ENCODE data around the gene MATK. TPM values are rescaled to one million over a fixed set of nuclear protein-coding genes. Genes with fewer than 3 reads are reported as not detected.

The MATK gene
- total RNA-seq, 1 donor from 2014 or later, result not detected

DNA sequence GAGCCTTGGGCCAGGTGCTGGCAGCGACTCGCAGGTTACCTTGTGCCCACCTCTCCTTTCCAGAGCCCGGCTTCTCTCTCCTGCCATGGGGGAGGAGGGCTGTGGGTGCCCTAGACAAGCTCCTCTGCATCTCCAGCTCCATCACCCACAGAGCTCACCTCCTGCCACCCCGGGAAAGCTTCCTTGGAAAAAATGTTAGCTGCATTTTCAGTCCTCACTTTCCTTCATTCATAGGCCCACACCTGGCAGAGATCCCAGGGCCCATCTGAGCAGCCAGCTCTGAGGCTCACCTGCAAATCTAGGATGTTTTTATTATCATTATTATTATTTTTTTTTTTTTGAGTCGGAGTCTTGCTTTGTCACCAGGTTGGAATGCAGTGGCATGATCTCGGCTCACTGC is 45.8 kb upstream of the MATK start:
- Mint-ChIP-seq H3K27me3 (ENCODE audit: low read depth, unreplicated experiment) (peaks cover 27% of the 10 kb centered on the region), H3K9me3 (ENCODE audit: unreplicated experiment) (peaks cover 2% of the 10 kb centered on the region), H3K27ac (ENCODE audit: unreplicated experiment) (no peak overlapping the region), H3K4me3 (ENCODE audit: unreplicated experiment) (no peak overlapping the region), H3K36me3 (ENCODE audit: low read depth, unreplicated experiment) (peaks cover 2% of the 10 kb centered on the region), H3K4me1 (ENCODE audit: low read depth, unreplicated experiment) (no peaks in the 10 kb centered on the region)
- TF ChIP-seq, protein P1, sequence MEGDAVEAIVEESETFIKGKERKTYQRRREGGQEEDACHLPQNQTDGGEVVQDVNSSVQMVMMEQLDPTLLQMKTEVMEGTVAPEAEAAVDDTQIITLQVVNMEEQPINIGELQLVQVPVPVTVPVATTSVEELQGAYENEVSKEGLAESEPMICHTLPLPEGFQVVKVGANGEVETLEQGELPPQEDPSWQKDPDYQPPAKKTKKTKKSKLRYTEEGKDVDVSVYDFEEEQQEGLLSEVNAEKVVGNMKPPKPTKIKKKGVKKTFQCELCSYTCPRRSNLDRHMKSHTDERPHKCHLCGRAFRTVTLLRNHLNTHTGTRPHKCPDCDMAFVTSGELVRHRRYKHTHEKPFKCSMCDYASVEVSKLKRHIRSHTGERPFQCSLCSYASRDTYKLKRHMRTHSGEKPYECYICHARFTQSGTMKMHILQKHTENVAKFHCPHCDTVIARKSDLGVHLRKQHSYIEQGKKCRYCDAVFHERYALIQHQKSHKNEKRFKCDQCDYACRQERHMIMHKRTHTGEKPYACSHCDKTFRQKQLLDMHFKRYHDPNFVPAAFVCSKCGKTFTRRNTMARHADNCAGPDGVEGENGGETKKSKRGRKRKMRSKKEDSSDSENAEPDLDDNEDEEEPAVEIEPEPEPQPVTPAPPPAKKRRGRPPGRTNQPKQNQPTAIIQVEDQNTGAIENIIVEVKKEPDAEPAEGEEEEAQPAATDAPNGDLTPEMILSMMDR (IDR thresholded peaks at IDR 0.05; ENCODE audit: insufficient read depth, low read depth, low read length), result no peak
- no peak for TF ChIP-seq EZH2 (IDR thresholded peaks at IDR 0.05; ENCODE audit: insufficient read depth, low read length)
- no peak overlapping the region for H2AFZ ChIP-seq (ENCODE audit: low read depth, low read length)
- H3K9me3 ChIP-seq (ENCODE audit: insufficient read depth, low read depth, low read length), result no peaks in the 10 kb centered on the region
- H3K4me2 ChIP-seq (ENCODE audit: low read length), result no peak overlapping the region
- no peak overlapping the region for H3K4me3 ChIP-seq (ENCODE audit: insufficient read depth, low read depth, low read length)
- peaks cover 4% of the 10 kb centered on the region for H3K27me3 ChIP-seq (ENCODE audit: insufficient read depth, low read length)
- no peaks in the 10 kb centered on the region for H3K79me2 ChIP-seq (ENCODE audit: insufficient read depth, low read length)
- FAIRE-seq, result no peak
- no peak for DNase-seq (ENCODE audit: low read depth)
- H3K27ac ChIP-seq (ENCODE audit: low read depth, low read length), result no peak overlapping the region
- H3K9ac ChIP-seq (ENCODE audit: low read length), result no peak overlapping the region
- no peaks in the 10 kb centered on the region for H3K36me3 ChIP-seq (ENCODE audit: insufficient read depth, low read length)
- no peaks in the 10 kb centered on the region for H3K4me1 ChIP-seq (ENCODE audit: insufficient read depth, low read length)
- no peaks in the 10 kb centered on the region for H4K20me1 ChIP-seq (ENCODE audit: insufficient read depth, low read length)

DNA sequence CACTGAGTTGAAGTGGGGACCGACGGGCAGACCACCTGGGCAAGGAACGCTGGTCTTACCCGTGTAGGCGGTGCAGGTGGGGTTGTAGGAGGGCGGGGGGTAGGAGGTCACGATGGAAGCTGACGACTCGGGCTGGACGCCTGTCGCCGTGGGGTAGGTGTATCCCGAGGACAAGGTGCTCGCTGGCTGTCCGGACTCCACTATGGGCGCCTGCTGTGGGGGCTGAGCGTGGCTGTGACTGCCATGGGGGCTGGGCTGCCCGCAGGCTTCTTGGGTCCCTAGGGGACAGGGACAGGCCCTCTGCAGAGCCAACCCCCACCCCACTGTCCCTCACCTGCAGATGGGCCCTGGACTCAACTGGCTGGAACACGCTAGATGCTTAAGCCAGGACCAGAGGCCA is 45.4 kb upstream of the MATK start:
- H3K36me3 ChIP-seq (ENCODE audit: insufficient read depth, low read length), result no peaks in the 10 kb centered on the region
- H3K36me3 Mint-ChIP-seq (ENCODE audit: low read depth, unreplicated experiment), result peaks cover 2% of the 10 kb centered on the region
- no peak overlapping the region for H3K4me2 ChIP-seq (ENCODE audit: low read length)
- no peak overlapping the region for H3K4me3 ChIP-seq (ENCODE audit: insufficient read depth, low read depth, low read length)
- no peak overlapping the region for H2AFZ ChIP-seq (ENCODE audit: low read depth, low read length)
- no peak overlapping the region for H3K4me3 Mint-ChIP-seq (ENCODE audit: unreplicated experiment)
- H3K9me3 Mint-ChIP-seq (ENCODE audit: unreplicated experiment), result peaks cover 2% of the 10 kb centered on the region
- H3K4me1 Mint-ChIP-seq (ENCODE audit: low read depth, unreplicated experiment), result no peaks in the 10 kb centered on the region
- H3K9ac ChIP-seq (ENCODE audit: low read length), result no peak overlapping the region
- no peaks in the 10 kb centered on the region for H3K79me2 ChIP-seq (ENCODE audit: insufficient read depth, low read length)
- no peak overlapping the region for H3K27ac Mint-ChIP-seq (ENCODE audit: unreplicated experiment)
- peaks cover 4% of the 10 kb centered on the region for H3K27me3 ChIP-seq (ENCODE audit: insufficient read depth, low read length)
- H3K4me1 ChIP-seq (ENCODE audit: insufficient read depth, low read length), result no peaks in the 10 kb centered on the region
- DNase-seq (ENCODE audit: low read depth), result no peak
- TF ChIP-seq, protein P1 (IDR thresholded peaks at IDR 0.05; ENCODE audit: insufficient read depth, low read depth, low read length), result no peak
- TF ChIP-seq EZH2 (IDR thresholded peaks at IDR 0.05; ENCODE audit: insufficient read depth, low read length), result no peak
- no peak for FAIRE-seq
- no peak overlapping the region for H3K27ac ChIP-seq (ENCODE audit: low read depth, low read length)
- H3K27me3 Mint-ChIP-seq (ENCODE audit: low read depth, unreplicated experiment), result peaks cover 23% of the 10 kb centered on the region
- no peaks in the 10 kb centered on the region for H4K20me1 ChIP-seq (ENCODE audit: insufficient read depth, low read length)
- H3K9me3 ChIP-seq (ENCODE audit: insufficient read depth, low read depth, low read length), result no peaks in the 10 kb centered on the region

DNA sequence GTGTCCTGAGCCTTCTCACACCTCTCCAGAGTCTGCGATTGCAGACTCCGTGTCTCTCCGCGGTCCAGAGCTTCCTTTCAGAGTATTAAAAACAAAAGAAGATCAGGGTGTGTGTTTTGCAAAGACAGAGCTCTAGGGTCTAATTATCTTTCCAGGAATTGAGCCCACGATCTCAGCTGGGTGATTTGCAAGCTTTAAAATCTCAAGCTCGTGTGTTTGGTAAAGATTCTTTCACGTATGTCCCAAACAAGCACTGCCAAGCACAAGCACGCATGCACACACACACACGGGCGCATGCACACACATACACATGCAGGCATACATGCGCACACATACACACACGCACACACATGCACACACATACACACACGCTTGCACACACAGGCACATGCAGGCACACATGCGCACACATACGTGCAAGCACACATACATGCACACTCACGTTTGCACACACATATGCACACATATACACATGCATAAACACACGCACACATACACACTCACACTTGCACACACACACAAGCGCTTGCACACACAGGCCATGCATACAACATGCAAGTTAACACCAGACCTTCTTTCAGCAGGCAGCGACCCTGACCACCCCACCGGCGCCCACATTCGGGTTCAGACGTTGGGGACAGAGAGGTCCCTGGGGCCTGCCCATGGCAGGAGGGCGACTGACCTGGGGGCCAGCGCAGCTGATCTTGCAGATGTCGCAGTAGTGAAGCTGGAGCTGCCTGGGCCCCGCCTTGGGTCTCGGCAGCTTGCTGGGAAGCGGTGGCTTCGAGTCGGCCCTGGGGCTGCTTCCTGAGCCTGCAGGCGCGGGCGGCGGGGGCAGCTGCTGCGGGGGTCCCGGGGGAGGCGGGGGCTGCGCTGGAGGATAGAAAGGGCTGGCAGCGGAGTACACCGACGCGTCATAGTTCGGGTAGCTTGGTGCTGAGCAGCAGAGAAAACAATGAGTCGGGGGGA is 44.7 kb upstream of the MATK start:
- H2AFZ ChIP-seq (ENCODE audit: low read depth, low read length), result no peak overlapping the region
- Mint-ChIP-seq H3K4me3 (ENCODE audit: unreplicated experiment) (no peak overlapping the region), H3K9me3 (ENCODE audit: unreplicated experiment) (peaks cover 2% of the 10 kb centered on the region), H3K36me3 (ENCODE audit: low read depth, unreplicated experiment) (peaks cover 2% of the 10 kb centered on the region), H3K27me3 (ENCODE audit: low read depth, unreplicated experiment) (peaks cover 28% of the 10 kb centered on the region), H3K4me1 (ENCODE audit: low read depth, unreplicated experiment) (no peaks in the 10 kb centered on the region), H3K27ac (ENCODE audit: unreplicated experiment) (no peak overlapping the region)
- no peak overlapping the region for H3K4me2 ChIP-seq (ENCODE audit: low read length)
- no peak overlapping the region for H3K27ac ChIP-seq (ENCODE audit: low read depth, low read length)
- TF ChIP-seq, protein P1 (IDR thresholded peaks at IDR 0.05; ENCODE audit: insufficient read depth, low read depth, low read length), result no peak
- TF ChIP-seq EZH2 (IDR thresholded peaks at IDR 0.05; ENCODE audit: insufficient read depth, low read length), result no peak
- FAIRE-seq (no peak), DNase-seq (ENCODE audit: low read depth) (no peak)
- no peak overlapping the region for H3K9ac ChIP-seq (ENCODE audit: low read length)
- no peaks in the 10 kb centered on the region for H3K4me1 ChIP-seq (ENCODE audit: insufficient read depth, low read length)
- H3K9me3 ChIP-seq (ENCODE audit: insufficient read depth, low read depth, low read length), result no peaks in the 10 kb centered on the region
- H3K79me2 ChIP-seq (ENCODE audit: insufficient read depth, low read length), result no peaks in the 10 kb centered on the region
- H3K36me3 ChIP-seq (ENCODE audit: insufficient read depth, low read length), result no peaks in the 10 kb centered on the region
- H3K4me3 ChIP-seq (ENCODE audit: insufficient read depth, low read depth, low read length), result no peak overlapping the region
- H4K20me1 ChIP-seq (ENCODE audit: insufficient read depth, low read length), result no peaks in the 10 kb centered on the region
- peaks cover 4% of the 10 kb centered on the region for H3K27me3 ChIP-seq (ENCODE audit: insufficient read depth, low read length)
